Measurements from ENCODE around the gene IMPA2.

Gene IMPA2

DNA sequence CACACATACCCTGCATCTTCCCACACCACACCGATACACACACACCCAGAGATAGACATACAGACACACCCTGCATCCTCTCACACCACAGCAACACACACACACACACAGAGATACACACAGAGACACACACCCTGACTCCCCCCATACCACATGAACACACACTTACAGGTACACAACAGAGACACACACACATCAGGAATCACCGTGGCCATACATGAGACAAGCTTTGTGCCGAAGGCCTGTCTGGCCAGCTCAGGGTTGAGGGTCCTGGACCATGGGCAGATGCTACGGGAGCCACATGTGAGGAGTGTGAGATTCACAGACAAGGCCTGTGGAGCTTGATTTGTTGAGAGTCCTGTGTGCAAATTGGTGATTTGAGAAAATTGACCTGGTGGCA is 15.6 kb downstream of the IMPA2 start:
- no peaks in the 10 kb centered on the region for H3K9me3 ChIP-seq (replicated peaks in 1 of 2; ENCODE audit: control insufficient read depth in 2 of 2, insufficient read depth in 1 of 2, low read depth in 1 of 2, low read length in 2 of 2)
- no peak overlapping the region for H2BK5ac ChIP-seq (ENCODE audit: low read length)
- H3K4me3 ChIP-seq (ENCODE audit: low read length in 2 of 2): peak overlapping the region in 1 of 2 donors; percentile 23
- DNase-seq (ENCODE audit: low spot score): no peak
- no peak overlapping the region for H3K4me2 ChIP-seq (ENCODE audit: insufficient read depth, low read length, poor library complexity, severe bottlenecking)
- peak overlapping the region; percentile 30 for H3K9ac ChIP-seq (ENCODE audit: low read depth, low read length, poor library complexity)
- no peak overlapping the region for H2BK12ac ChIP-seq (ENCODE audit: low read length)
- H3K36me3 ChIP-seq (replicated peaks in 1 of 2; ENCODE audit: control insufficient read depth in 2 of 2, insufficient read depth in 2 of 2, low read length in 2 of 2): peaks cover 12 to 32% of the 10 kb centered on the region in 2 donors
- H3K4me1 ChIP-seq (ENCODE audit: control insufficient read depth in 2 of 2, insufficient read depth in 1 of 2, low read depth in 1 of 2, low read length in 2 of 2): peaks cover 11 to 14% of the 10 kb centered on the region in 2 donors
- H3K79me1 ChIP-seq (ENCODE audit: low read depth, low read length): peaks cover 14% of the 10 kb centered on the region
- H3K14ac ChIP-seq (ENCODE audit: low read length): peak overlapping the region; percentile 25
- no peak overlapping the region for H2BK120ac ChIP-seq (ENCODE audit: low read depth, low read length)
- peak overlapping the region; percentile 34 for H3K23ac ChIP-seq (ENCODE audit: low read depth, low read length, poor library complexity)
- H2BK15ac ChIP-seq (ENCODE audit: low read length): no peak overlapping the region
- no peak overlapping the region for H3K27ac ChIP-seq (replicated peaks; ENCODE audit: low read length)
- H2AFZ ChIP-seq (ENCODE audit: low read length): no peak overlapping the region
- no CpG with 5 or more reads among the region's 4 CpGs for WGBS, 2 donors (ENCODE audit: extremely low coverage in 2 of 2, insufficient read length in 2 of 2, insufficient replicate concordance in 1 of 2)
- no peak overlapping the region for H3K4ac ChIP-seq (ENCODE audit: low read length)
- H3K18ac ChIP-seq (ENCODE audit: low read length): no peak overlapping the region
- peak overlapping the region; percentile 4 for H4K8ac ChIP-seq (ENCODE audit: low read depth, low read length)
- H3K27me3 ChIP-seq (ENCODE audit: control insufficient read depth in 3 of 3, insufficient read depth in 3 of 3, low read depth in 1 of 3, low read length in 3 of 3): no peaks in the 10 kb centered on the region
- peak overlapping the region; percentile 30 for H4K91ac ChIP-seq (ENCODE audit: low read depth, low read length, poor library complexity)
- H2AK5ac ChIP-seq (ENCODE audit: low read depth, low read length): no peak overlapping the region

DNA sequence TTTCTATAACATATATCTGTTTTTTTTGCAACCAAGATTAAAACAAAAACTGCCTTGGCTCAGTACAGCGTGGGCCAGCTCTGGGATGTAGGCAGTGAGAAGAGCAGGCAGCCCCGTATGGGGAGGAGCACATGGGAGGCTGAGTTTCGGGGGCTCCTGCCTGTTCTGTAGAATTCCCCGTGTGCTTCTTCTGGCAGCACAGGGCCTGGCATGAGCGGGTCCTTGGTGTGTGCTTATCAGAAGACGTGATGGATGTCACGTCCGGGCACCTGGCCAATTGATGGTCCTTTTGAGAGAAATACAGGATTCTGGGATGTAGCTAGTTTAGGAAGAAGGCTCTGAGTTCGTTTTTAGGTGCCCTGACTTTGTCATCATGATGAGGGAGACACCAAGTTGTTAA is 16.2 kb downstream of the IMPA2 start:
- no peak overlapping the region for H2BK15ac ChIP-seq (ENCODE audit: low read length)
- H3K4me3 ChIP-seq (ENCODE audit: low read length in 2 of 2): no peak overlapping the region
- no peak overlapping the region for H4K8ac ChIP-seq (ENCODE audit: low read depth, low read length)
- no peak overlapping the region for H3K4me2 ChIP-seq (ENCODE audit: insufficient read depth, low read length, poor library complexity, severe bottlenecking)
- H3K36me3 ChIP-seq (replicated peaks in 1 of 2; ENCODE audit: control insufficient read depth in 2 of 2, insufficient read depth in 2 of 2, low read length in 2 of 2): peaks cover 12 to 37% of the 10 kb centered on the region in 2 donors
- no peaks in the 10 kb centered on the region for H3K27me3 ChIP-seq (ENCODE audit: control insufficient read depth in 3 of 3, insufficient read depth in 3 of 3, low read depth in 1 of 3, low read length in 3 of 3)
- no peak overlapping the region for H2BK12ac ChIP-seq (ENCODE audit: low read length)
- H3K4me1 ChIP-seq (ENCODE audit: control insufficient read depth in 2 of 2, insufficient read depth in 1 of 2, low read depth in 1 of 2, low read length in 2 of 2): peaks cover 10 to 14% of the 10 kb centered on the region in 2 donors
- H4K91ac ChIP-seq (ENCODE audit: low read depth, low read length, poor library complexity): no peak overlapping the region
- H3K9me3 ChIP-seq (replicated peaks in 1 of 2; ENCODE audit: control insufficient read depth in 2 of 2, insufficient read depth in 1 of 2, low read depth in 1 of 2, low read length in 2 of 2): no peaks in the 10 kb centered on the region
- H2AFZ ChIP-seq (ENCODE audit: low read length): no peak overlapping the region
- H3K4ac ChIP-seq (ENCODE audit: low read length): no peak overlapping the region
- no peak overlapping the region for H2AK5ac ChIP-seq (ENCODE audit: low read depth, low read length)
- no peak overlapping the region for H3K14ac ChIP-seq (ENCODE audit: low read length)
- no peak overlapping the region for H3K27ac ChIP-seq (replicated peaks; ENCODE audit: low read length)
- H2BK5ac ChIP-seq (ENCODE audit: low read length): no peak overlapping the region
- peaks cover 14% of the 10 kb centered on the region for H3K79me1 ChIP-seq (ENCODE audit: low read depth, low read length)
- WGBS, 2 donors (ENCODE audit: extremely low coverage in 2 of 2, insufficient read length in 2 of 2, insufficient replicate concordance in 1 of 2): no CpG with 5 or more reads among the region's 9 CpGs
- H3K9ac ChIP-seq (ENCODE audit: low read depth, low read length, poor library complexity): no peak overlapping the region
- H3K23ac ChIP-seq (ENCODE audit: low read depth, low read length, poor library complexity): no peak overlapping the region
- no peak overlapping the region for H2BK120ac ChIP-seq (ENCODE audit: low read depth, low read length)
- no peak overlapping the region for H3K18ac ChIP-seq (ENCODE audit: low read length)
- DNase-seq (ENCODE audit: low spot score): no peak

DNA sequence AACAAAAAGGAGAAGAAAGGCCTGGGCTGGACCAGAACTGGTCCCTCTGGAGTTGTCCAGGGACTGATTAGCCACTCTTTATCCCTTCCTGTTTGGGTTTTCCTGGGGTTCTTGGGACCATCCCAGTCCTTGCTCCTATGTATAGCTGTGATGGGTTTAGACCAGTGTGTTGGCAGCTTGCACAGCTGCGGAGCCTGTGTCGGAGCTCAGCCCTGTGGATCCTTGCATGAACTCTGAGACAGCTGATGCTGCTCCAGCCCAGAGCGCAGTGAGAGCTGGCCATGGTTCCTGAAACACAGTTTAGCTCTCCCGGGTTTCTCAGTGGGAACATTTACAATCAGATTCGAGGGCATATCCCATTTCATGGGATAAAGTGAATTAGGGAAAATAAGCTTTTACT is 16.9 kb downstream of the IMPA2 start:
- peaks cover 10 to 14% of the 10 kb centered on the region in 2 donors for H3K4me1 ChIP-seq (ENCODE audit: control insufficient read depth in 2 of 2, insufficient read depth in 1 of 2, low read depth in 1 of 2, low read length in 2 of 2)
- H2BK15ac ChIP-seq (ENCODE audit: low read length): no peak overlapping the region
- H3K79me1 ChIP-seq (ENCODE audit: low read depth, low read length): peaks cover 14% of the 10 kb centered on the region
- H2AK5ac ChIP-seq (ENCODE audit: low read depth, low read length): no peak overlapping the region
- WGBS, 2 donors (ENCODE audit: extremely low coverage in 2 of 2, insufficient read length in 2 of 2, insufficient replicate concordance in 1 of 2): no CpG with 5 or more reads among the region's 5 CpGs
- H3K27ac ChIP-seq (replicated peaks; ENCODE audit: low read length): no peak overlapping the region
- no peak for DNase-seq (ENCODE audit: low spot score)
- H3K27me3 ChIP-seq (ENCODE audit: control insufficient read depth in 3 of 3, insufficient read depth in 3 of 3, low read depth in 1 of 3, low read length in 3 of 3): no peaks in the 10 kb centered on the region
- H3K36me3 ChIP-seq (replicated peaks in 1 of 2; ENCODE audit: control insufficient read depth in 2 of 2, insufficient read depth in 2 of 2, low read length in 2 of 2): peaks cover 12 to 39% of the 10 kb centered on the region in 2 donors
- no peak overlapping the region for H2AFZ ChIP-seq (ENCODE audit: low read length)
- no peak overlapping the region for H4K8ac ChIP-seq (ENCODE audit: low read depth, low read length)
- H3K4me3 ChIP-seq (ENCODE audit: low read length in 2 of 2): no peak overlapping the region
- no peak overlapping the region for H2BK5ac ChIP-seq (ENCODE audit: low read length)
- no peak overlapping the region for H4K91ac ChIP-seq (ENCODE audit: low read depth, low read length, poor library complexity)
- H3K23ac ChIP-seq (ENCODE audit: low read depth, low read length, poor library complexity): no peak overlapping the region
- H3K18ac ChIP-seq (ENCODE audit: low read length): no peak overlapping the region
- no peak overlapping the region for H3K4ac ChIP-seq (ENCODE audit: low read length)
- H3K4me2 ChIP-seq (ENCODE audit: insufficient read depth, low read length, poor library complexity, severe bottlenecking): no peak overlapping the region
- no peak overlapping the region for H2BK120ac ChIP-seq (ENCODE audit: low read depth, low read length)
- H3K9me3 ChIP-seq (replicated peaks in 1 of 2; ENCODE audit: control insufficient read depth in 2 of 2, insufficient read depth in 1 of 2, low read depth in 1 of 2, low read length in 2 of 2): no peaks in the 10 kb centered on the region
- H3K14ac ChIP-seq (ENCODE audit: low read length): no peak overlapping the region
- no peak overlapping the region for H3K9ac ChIP-seq (ENCODE audit: low read depth, low read length, poor library complexity)
- no peak overlapping the region for H2BK12ac ChIP-seq (ENCODE audit: low read length)

DNA sequence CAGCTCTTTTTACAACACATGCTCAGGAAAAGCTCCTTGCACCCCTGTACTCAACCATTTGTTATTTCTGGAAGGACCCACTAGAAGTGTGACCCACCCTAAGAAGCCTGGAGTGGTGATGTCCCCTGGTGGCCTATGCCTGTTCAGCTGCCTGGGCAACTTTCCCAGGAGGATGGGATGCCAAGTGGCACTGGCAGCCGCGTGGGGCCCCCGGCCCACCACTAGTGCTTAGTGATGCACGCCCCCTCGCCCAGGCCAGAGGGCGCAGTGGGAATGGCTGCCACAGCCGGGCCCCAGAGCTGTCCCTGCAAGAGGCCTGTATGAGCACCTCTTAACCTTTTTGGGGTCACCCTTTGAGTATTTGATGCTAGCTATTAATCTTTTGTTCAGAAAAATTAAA is 18.1 kb downstream of the IMPA2 start:
- Histone ChIP-seq H2AFZ (ENCODE audit: low read length) (no peak overlapping the region), H3K4me2 (ENCODE audit: insufficient read depth, low read length, poor library complexity, severe bottlenecking) (no peak overlapping the region), H3K4me1 (ENCODE audit: control insufficient read depth in 2 of 2, insufficient read depth in 1 of 2, low read depth in 1 of 2, low read length in 2 of 2) (peaks cover 8 to 14% of the 10 kb centered on the region in 2 donors), H4K8ac (ENCODE audit: low read depth, low read length) (no peak overlapping the region), H3K27me3 (ENCODE audit: control insufficient read depth in 3 of 3, insufficient read depth in 3 of 3, low read depth in 1 of 3, low read length in 3 of 3) (no peaks in the 10 kb centered on the region), H3K36me3 (replicated peaks in 1 of 2; ENCODE audit: control insufficient read depth in 2 of 2, insufficient read depth in 2 of 2, low read length in 2 of 2) (peaks cover 15 to 42% of the 10 kb centered on the region in 2 donors), H3K14ac (ENCODE audit: low read length) (no peak overlapping the region), H3K9ac (ENCODE audit: low read depth, low read length, poor library complexity) (no peak overlapping the region), H3K9me3 (replicated peaks in 1 of 2; ENCODE audit: control insufficient read depth in 2 of 2, insufficient read depth in 1 of 2, low read depth in 1 of 2, low read length in 2 of 2) (no peaks in the 10 kb centered on the region), H3K4me3 (ENCODE audit: low read length in 2 of 2) (no peak overlapping the region), H4K91ac (ENCODE audit: low read depth, low read length, poor library complexity) (no peak overlapping the region), H3K79me1 (ENCODE audit: low read depth, low read length) (peaks cover 8% of the 10 kb centered on the region), H2AK5ac (ENCODE audit: low read depth, low read length) (no peak overlapping the region), H2BK120ac (ENCODE audit: low read depth, low read length) (no peak overlapping the region), H2BK5ac (ENCODE audit: low read length) (no peak overlapping the region), H3K27ac (replicated peaks; ENCODE audit: low read length) (no peak overlapping the region), H3K18ac (ENCODE audit: low read length) (no peak overlapping the region), H3K4ac (ENCODE audit: low read length) (no peak overlapping the region), H2BK15ac (ENCODE audit: low read length) (no peak overlapping the region), H3K23ac (ENCODE audit: low read depth, low read length, poor library complexity) (no peak overlapping the region), H2BK12ac (ENCODE audit: low read length) (no peak overlapping the region)
- WGBS, 2 donors (ENCODE audit: extremely low coverage in 2 of 2, insufficient read length in 2 of 2, insufficient replicate concordance in 1 of 2): no CpG with 5 or more reads among the region's 7 CpGs
- DNase-seq (ENCODE audit: low spot score): no peak
